ENCODE measurements around the gene PTTG1.
"Not testable (repeated sequence)": the region's sequence is repeated elsewhere in the genome, so short reads cannot be mapped to it uniquely, and the experiment has no call there.

Gene PTTG1

DNA sequence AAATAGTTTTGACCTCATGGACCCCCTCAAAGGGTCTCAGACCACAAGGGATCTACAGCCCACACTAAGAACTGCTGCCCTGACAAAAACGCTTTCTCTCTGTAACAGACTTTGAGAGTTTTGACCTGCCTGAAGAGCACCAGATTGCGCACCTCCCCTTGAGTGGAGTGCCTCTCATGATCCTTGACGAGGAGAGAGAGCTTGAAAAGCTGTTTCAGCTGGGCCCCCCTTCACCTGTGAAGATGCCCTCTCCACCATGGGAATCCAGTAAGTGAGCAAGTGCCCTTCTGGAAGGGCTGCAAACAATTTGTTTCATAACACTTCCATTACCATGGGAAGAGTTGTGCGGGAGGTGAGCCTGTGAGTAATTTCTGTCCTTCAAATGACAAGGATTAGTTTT, 6.0 kb downstream of the PTTG1 start:
- DNase-seq, result no peak

DNA sequence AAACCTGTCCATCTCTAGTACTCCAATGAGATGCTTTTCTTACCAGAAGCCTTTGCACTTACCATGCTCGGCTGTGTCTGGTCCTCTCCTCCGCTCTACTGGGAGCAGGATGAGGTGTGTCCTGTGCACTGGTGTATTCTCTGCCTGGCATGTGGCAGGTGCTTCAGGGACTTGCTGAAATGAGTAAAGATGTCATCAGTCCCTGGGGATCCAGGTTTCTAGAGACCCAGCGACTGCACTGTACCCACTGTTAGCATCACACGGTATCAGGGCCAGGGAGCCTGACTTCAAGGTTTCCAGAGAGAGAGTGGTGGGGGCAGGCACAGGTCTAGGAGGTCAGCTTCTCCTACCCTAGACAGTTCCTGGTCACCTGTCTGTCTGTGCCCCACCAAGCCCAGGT, 10.5 kb downstream of the PTTG1 start:
- no peak for DNase-seq

DNA sequence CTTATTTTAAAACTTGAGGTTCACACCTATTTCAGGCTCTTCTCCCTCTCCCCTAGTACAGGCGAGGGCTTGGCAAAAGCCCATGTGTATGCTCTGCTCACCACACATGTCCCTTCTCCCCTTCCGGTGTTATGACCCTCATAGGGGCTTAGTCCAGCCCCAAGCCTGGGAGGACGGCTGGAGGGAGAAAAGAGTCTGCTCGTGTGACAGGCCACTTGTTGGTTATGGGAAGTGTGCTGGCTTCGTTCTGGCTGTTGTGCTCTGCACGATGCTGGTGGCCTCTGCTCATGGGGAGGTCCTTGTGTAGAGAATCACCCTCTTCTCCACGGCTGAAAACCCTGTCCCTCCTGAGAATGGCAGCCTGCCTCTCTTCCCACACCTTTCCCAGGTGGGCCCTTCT, 11.1 kb downstream of the PTTG1 start:
- DNase-seq, result no peak

DNA sequence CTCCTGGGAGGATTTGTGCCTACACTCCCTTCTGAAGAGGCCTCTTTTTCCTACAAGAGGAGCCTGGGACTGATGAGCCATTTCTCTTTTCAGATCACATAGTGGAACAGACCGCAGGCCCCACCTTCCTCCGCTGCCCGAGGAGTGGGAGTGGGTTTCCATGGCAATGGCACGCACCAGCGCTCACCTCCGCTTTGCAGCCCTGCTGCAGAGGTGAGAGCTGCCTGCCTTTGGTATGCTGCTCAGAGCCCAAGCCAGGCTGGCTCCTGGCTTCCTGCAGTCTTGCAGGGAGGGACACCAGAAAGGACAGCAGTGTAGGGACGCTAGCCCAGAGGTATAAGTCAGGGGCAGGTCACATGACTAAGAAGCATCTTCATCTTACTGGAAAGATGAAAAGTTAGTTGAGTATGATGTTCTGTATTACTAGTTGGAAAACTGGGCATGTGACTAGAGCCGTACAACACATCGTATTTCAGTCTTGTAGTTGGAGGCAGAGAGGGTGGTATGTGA, 12.4 kb downstream of the PTTG1 start:
- DNase-seq, result no peak

DNA sequence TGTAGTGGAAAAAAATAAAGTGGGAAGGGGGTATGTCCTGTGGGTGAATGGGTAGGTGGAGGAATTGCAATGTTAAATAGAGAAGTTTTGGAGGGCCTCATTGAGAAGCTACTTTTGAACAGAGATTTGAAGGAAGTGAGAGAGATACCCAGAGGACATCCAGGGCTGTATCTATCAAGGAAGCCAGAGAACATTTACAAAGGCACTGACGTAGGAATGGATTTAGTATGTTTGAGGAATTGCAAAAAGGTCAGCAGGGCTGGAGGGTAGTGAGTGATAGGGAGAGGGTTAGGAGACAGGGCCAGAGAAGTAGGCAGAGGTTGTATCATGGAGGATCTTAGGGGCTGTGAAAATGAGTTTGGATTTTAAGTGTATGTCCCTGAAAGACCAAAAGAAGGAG, 13.9 kb downstream of the PTTG1 start:
- DNase-seq, result no peak

DNA sequence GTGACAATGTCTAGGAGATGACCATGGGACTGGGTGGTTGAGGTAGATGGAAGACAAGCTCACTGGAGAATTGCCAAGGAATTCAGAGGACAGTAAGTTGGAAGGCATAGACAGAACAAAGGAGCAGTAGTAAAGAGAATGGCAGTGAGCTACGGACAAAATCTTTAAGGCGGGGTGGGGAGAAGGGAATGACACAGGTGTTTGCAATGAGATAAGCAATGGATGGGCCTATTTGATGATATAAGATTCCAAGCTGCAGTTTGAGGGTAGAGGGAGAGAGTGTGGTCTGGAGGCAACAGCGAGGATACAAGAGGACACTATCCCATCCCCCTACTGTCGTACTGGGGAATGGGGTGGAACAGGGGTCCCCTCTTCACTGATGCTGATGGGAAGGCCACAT, 14.4 kb downstream of the PTTG1 start:
- no peak for DNase-seq

DNA sequence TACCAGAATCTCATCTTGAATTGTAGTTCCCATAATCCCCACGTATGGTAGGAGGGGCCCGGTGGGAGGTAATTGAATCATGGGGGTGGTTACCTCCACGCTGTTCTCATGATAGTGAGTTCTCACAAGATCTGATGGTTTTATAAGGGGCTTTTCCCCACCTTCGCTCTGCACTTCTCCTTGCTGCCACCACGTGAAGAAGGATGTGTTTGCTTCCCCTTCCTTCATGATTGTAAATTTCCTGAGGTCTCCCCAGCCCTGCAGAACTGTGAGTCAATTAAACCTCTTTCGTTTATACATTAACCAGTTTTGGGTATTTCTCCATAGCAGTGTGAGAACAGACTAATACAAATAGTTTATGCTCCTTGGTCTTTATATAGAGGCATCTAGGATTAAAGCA, 15.0 kb downstream of the PTTG1 start:
- DNase-seq, result not testable (repeated sequence)

DNA sequence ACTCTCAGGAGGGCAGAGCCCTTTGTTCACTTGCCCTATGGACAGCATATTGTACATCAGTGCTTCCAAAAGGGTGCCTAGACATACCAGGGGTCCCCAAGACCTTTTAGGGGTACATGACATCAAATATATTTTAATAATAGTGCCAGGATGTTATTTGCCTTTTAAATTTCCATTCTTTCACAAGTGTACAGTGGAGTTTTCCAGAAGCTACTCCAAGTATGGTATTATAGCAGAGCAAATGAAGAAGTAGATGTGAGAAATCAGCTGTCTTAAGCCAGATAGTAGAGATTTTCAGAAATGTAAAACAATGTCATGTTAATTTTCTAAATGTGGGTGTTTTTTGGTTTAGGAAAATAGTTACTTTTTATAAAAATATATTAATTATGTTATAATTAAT, 15.6 kb downstream of the PTTG1 start:
- no peak for DNase-seq

DNA sequence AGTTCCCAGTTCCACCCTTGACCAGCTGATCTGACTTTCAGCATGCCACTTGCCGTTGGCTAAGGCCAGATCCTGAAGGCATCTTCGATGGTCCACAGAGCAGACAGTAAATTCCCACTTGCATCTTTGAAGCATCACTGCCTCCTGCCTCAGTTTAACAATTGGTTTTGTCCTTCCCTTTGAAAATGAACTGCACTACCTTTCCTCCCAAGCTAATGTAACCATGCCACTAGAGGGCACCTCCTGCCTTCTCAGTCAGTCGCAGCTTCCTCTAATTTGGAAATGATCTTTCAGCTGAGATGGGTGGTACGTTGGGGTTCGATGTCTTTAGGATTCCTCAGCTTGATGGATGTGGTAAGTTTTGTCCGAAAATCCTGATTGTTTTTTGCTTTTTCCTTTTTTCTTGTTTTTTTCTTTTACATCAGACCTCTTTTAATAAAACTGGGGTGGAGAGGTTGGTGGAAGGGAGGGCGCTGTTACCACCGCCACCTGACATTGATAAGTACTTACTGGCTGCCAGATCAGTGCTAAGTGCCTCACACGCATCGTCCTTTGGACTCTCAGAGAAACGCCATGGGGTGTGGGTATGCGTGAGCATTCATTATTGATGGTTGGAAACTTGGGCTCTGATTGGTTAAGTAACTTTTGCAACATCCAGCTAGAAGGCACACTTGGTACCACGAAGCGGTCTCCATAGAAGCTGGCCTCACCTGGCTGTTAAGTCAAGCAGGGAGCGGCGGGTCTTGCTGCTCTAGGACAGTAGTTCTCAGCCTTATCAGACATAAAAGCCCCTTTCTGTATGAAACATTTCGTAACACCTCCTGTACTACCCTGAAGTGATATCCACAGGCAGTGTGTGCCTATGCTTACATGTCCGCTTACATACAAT, 16.9 kb downstream of the PTTG1 start:
- peak; percentile 57 for DNase-seq

DNA sequence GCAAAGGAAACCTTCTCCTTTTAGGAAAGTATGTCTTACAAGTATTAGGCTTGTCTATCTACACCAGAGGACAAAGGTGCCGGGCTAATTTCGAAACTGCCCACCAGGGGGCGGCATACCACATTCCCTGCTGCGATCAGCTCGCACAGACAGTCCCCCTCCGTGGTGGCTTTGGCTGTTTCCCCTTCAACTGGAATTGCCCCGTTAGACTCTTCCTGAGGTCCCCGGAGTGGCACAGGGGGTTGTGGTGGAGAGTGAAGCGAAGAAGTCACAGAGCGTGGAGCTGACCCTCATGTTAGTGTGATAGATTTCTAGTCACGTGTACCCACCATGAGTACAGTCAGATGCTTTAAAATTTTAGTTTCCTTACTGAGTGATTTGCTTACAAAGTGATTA, 17.5 kb downstream of the PTTG1 start:
- peak; percentile 82 for DNase-seq

DNA sequence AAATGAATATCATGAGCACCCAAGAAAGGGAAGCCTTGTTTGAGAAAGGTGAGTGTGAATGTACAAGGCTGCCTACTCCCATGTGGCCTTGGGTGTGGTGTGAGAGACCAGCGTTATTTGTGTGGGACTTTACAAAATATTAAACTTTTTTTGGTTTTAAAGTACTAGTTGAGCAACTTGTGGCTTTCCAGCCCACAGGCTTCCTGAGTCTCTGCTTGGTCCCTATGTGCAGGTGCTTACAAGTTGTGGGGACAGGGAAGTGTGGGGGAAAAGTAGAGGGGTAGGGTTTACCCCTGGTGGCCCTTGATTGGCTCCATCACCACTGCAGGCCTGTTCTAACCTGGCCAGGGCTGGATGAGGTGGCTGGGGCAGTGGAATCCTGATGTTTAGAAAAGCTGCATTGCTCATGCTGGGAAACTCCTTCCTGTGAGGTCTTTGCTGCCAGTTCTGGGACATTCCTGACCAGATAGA, 19.7 kb downstream of the PTTG1 start:
- no peak for DNase-seq

DNA sequence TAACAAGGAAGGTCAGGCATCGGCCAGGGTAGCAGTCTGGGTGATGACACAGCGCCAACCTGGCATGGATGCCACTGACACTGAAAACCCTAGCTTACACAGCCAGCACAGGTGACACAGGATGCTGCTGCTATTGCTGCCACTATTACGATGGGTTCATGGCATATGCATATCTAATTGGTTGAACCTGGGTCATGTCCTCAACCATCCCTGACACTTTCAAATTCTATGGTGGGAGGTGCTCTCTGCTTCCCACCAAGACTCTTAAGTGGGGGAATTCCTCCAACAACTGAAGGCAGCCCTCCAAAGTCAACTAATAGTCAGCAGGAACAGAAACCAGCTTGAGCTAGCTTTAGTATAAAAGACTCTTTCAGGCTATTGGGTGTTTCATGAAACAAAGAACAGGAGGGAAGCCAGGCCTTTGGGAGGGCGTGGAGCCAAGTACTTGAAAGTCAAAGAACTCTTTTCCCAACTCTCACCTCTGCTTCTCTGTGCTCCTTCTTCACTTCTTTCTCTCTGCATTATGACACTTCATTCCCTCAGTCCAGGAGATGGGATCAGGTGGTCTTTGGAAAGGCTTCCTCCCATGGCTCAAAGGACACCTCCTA, 21.3 kb downstream of the PTTG1 start:
- no peak for DNase-seq

DNA sequence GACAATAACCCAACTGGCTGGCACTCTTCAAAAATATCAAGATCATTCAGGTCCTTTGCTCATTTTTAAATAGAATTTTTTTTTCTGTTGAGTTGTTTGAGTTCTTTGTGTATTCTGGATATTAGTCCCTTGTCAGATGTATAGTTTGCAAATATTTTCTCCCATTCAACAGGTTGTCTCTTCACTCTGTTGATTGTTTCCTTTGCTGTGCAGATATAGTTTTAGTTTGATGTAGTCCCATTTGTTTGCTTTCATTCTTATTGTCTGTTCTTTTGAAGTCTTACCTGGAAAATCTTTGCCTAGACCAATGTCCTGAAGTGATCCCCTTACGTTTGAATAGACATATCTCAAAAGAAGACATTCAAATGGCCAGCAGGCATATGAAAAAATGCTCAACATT, 22.8 kb downstream of the PTTG1 start:
- no peak for DNase-seq

DNA sequence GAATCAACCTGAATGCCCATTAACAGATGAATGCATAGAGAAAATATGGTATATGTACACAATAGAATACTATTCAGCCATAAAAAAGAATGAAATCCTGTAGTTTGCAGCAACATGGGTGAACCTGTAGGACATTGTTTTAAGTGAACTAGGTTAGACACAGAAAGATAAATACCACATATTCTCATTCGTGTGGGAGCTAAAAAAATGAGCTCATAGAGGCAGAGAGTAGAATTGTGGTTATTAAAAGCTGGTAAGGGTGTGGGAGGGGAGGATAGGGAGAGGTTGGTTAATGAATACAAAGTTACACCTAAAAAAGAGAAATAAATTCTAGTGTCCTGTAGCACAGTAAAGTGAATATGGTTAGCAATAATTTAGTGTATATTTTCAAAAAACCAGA, 23.5 kb downstream of the PTTG1 start:
- DNase-seq, result no peak

DNA sequence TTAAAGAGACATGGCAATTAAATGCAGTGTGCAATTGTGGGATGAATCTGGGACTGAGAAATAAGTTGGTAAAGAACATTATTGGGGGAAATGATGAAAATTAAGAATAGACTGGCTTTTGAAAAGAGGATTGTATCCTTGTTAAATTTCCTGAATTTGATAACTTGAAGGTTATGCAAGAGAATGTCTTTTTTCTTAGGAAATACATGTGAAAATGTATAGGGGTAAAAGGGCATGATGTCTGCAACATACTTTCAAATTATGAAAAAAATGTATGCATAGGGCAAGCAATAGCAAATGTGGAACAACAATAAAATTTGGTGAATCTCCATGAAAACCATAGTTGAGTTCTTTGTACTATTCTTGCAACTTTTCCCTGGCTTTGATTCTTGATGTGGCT, 24.1 kb downstream of the PTTG1 start:
- DNase-seq, result no peak

DNA sequence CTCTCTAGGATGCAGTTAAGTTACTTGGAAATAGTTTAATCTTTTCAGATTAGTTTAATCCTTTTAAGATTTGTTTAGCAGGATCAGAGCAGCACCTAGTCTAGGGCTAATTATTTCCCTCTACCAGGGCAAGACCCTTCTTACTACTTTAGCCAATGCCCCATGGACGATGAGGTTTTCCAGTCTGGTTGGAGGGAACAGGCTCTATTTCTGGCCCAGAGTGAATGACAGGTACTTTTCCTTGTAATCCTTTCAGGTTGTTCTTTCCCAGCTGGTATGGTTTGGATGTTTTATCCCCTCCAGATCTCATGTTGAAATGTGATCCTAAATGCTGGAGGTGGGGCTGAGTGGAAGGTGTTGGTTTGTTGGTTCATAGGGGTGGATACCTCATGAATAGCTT, 27.2 kb downstream of the PTTG1 start:
- DNase-seq, result no peak

DNA sequence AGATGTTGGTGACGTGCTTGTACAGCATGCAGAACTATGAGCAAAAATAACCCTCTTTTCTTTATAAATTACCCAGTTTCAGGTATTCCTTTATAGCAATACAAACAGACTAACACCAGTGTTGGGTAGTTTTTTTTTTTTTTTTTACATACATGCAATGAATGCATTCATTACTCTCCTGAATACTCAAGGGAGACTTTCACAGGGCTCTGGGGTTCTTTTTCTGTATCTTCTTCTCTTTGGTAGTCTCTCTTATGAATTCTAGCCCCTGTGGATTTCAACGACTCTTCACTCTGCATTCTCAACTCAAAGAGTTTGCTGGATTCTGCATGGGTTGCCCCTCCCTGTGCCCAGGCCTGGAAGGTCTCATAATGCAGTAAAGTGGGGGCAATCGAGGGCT, 27.8 kb downstream of the PTTG1 start:
- no peak for DNase-seq

DNA sequence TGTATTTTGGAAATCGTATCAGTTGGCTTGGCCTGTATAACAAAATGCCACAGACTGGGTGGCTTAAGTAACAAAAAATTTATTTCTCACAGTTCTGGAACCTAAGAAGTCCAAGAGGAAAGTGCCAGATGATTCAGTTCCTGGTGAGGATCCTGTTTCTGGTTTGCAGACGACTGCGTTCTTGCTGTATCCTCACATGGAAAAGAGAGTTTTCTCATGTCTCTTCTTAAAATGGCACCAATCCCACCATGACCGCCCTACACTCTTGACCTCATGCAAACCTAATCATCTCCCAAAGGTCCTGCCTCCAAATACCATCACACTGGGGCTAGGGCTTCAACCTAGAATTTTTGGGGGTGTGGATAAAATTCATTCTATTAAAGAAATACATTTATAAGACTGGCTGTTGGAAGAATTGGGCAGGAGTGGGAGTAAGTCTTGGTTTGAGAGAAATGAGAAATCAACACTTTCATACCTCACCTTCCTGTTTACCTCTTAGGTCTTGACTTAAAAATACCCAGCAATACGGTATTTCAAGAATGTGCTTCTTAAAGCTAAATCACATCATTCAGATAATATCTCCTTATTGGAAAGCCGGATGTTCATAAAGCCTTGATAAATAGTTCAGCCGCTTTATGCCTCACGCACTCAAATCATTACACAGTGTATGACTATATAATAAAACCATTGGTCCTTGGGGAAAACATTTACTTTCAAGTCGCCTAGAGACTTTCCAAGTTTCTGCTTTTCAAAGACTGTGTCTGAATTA, 28.7 kb downstream of the PTTG1 start:
- DNase-seq, result no peak

DNA sequence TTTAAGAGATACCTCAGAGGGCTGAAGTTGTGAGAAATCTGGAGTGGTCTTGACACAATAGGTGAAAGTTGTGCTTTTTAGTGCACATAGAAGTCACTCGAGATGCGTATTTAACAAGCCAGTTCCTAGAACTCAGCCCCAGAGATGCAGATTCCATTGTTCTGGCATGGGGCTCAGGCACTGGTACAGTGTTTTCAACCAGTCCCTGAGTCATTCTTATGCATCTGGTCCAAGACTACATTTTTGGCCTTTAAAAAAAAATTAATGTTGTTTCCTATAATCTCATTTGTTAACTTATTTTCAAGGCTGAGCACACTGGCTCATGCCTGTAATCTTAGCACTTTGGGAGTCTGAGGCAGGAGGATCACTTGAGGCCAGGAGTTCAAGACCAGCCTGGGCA, 29.6 kb downstream of the PTTG1 start:
- DNase-seq, result no peak

DNA sequence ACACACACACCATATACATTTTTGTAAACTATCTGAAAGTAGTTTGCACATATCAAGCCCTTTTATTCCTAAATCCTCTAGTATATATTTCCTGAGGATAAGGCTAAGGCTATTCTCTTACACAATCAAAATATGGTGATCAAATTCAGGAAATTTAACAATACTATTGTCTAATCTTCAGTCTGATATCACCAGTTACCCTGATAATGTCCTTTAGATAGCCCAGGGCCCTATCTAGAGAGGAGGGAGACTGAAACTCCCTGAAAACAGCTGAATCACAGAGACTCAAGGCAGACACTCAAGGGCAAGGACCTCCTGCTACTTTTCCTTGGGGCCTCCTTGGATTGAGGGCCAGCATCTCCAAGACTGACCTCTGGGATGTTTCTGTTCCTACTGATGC, 30.4 kb downstream of the PTTG1 start:
- no peak for DNase-seq

DNA sequence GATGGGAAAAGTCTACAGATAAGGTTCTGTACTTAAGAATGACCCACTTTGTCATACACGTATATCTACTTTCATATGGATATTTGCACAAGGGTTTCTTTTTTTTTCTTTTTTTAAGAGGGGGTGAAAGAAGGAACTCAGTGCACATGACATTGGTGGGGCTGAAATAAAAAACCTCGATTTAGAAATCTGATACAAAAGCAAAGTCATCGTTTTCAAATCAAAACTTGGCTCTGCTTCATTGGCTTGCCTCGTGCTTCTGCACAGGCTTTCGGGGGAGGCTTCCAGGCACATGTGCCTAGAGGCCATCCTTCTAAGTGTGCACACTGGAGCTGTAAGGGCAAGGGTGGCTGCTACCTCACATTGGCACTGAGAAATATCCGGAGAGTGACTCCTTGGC, 31.1 kb downstream of the PTTG1 start:
- no peak for DNase-seq

DNA sequence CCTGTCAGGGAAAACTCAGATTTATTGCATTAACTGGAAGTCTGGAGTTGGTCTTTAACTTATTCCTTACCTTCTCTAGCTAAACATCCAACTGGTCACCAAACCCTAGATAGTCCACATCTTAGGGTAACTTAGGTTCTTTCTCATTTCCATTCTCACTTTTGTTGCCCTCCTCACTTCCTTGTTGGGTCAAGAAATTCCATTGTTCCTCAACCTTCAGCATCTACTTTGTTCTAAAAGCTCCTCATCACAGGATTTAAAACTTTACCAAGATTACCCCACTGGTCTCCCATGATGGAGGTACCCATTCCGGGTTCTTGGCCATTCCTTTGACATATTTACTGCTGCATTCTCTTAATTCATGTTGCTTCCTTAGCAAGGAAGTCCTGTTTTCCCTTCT, 32.1 kb downstream of the PTTG1 start:
- DNase-seq, result no peak

DNA sequence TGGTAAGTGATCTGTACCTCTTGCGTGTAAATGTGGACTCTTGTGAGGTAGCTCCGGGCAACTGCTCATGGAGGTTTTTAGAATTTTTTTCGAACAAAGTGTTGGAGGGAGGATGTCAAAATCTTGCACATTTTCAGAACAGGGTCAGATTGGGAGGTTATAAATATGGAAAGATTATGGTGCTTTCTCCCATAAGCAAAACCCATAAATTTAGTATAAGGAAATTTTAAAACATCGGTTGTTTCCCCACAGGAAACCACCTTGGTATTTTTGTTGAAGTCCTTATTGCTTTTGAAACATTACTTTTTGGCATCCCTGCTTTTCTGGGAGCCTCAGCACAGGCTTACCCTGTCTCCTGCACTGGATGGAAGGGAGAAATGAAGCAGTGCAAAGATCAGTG, 33.9 kb downstream of the PTTG1 start:
- DNase-seq, result no peak

Data from central memory CD4-positive, alpha-beta T cell (primary cell).